HTERT RPE-1 (cell line): ENCODE results near the gene GRIN2A.

Source experiments
- in situ Hi-C: fragments of 300-500 bp; cut with MboI; formaldehyde crosslinking; loops from 4 replicates; pipeline ENCODE4 v1.14.3; 2020; ENCODE audit warnings: low sequenced_read_pairs

GRIN2A gene

GRCh38 chr16:10137341-10137740 is 44.9 kb downstream of the GRIN2A start:
- in situ Hi-C loops = no loop called here

- in situ Hi-C loops = no loop called here
These were observed 45.3 kb downstream of the GRIN2A start for GRCh38 chr16:10136916-10137315.

GRCh38 chr16:10130538-10130937 is 51.7 kb downstream of the GRIN2A start:
- in situ Hi-C loops = no loop called here

- in situ Hi-C loops = no loop called here
These were observed 53.6 kb downstream of the GRIN2A start for GRCh38 chr16:10128397-10129258.

GRCh38 chr16:10126686-10127085 is 55.5 kb downstream of the GRIN2A start:
- in situ Hi-C loops = no loop called here

- in situ Hi-C loops = no loop called here
These were observed 59.1 kb downstream of the GRIN2A start for GRCh38 chr16:10123141-10123540.

GRCh38 chr16:10122546-10122945 is 59.7 kb downstream of the GRIN2A start:
- in situ Hi-C loops = no loop called here

GRCh38 chr16:10121897-10122425 is 60.3 kb downstream of the GRIN2A start:
- in situ Hi-C loops = no loop called here

- in situ Hi-C loops = no loop called here
These were observed 60.7 kb downstream of the GRIN2A start for GRCh38 chr16:10121491-10121890.

GRCh38 chr16:10120953-10121352 is 61.3 kb downstream of the GRIN2A start:
- in situ Hi-C loops = no loop called here

GRCh38 chr16:10114409-10114808 is 67.8 kb downstream of the GRIN2A start:
- in situ Hi-C loops = no loop called here

GRCh38 chr16:10113248-10113647 is 69.0 kb downstream of the GRIN2A start:
- in situ Hi-C loops = no loop called here

- in situ Hi-C loops = no loop called here
These were observed 70.2 kb downstream of the GRIN2A start for GRCh38 chr16:10112021-10112420.

- in situ Hi-C loops = no loop called here
These were observed 71.0 kb downstream of the GRIN2A start for GRCh38 chr16:10111156-10111761.

GRCh38 chr16:10110552-10110951 is 71.7 kb downstream of the GRIN2A start:
- in situ Hi-C loops = no loop called here

- in situ Hi-C loops = no loop called here
These were observed 75.1 kb downstream of the GRIN2A start for GRCh38 chr16:10107081-10107480.

GRCh38 chr16:10103700-10104099 is 78.5 kb downstream of the GRIN2A start:
- in situ Hi-C loops = no loop called here

GRCh38 chr16:10103118-10103517 is 79.1 kb downstream of the GRIN2A start:
- in situ Hi-C loops = no loop called here

GRCh38 chr16:10100829-10101228 is 81.4 kb downstream of the GRIN2A start:
- in situ Hi-C loops = no loop called here

GRCh38 chr16:10098991-10099390 is 83.2 kb downstream of the GRIN2A start:
- in situ Hi-C loops = no loop called here

- in situ Hi-C loops = no loop called here
These were observed 85.0 kb downstream of the GRIN2A start for GRCh38 chr16:10097271-10097670.

GRCh38 chr16:10093576-10093975 is 88.7 kb downstream of the GRIN2A start:
- in situ Hi-C loops = no loop called here
